Measurements from ENCODE around the gene LONP1.

LONP1 gene

DNA sequence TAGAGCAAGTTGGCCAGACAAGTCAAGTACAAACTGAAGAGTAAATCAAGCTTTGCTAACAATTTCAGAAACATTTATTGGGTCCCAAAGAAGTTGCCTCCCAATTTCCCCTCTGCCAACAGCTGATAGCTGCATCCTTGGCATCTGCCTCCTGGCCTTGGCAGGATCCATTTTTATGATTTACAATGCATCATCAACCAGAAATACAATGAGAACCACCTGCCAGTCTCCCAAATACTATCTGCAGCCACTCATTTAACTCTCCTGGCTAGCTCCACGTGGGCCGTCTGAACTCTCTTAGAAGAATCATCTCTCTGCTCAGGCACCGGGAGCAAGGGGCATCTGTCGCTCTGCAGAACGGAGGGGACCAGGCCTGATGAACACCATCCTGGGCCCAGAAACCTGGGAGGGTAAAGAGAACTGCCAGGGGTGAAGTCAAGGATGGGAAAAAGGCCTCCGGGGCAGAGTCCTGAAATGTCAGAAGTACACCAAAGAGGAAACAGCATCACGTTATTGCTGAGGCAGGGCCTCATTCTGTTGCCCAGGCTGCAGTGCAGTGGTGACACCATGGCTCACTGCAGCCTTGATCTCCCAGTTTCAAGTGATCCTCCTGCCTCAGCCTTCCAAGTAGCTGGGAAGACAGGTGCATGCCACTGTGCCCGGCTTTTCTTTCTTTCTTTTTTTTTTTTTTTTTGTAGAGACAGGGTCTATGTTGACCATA, 2.6 kb downstream of the LONP1 start:
- no peaks in the 10 kb centered on the region for H3K27me3 ChIP-seq (ENCODE audit: insufficient read depth, low read length, poor library complexity)
- TF ChIP-seq, protein P1, sequence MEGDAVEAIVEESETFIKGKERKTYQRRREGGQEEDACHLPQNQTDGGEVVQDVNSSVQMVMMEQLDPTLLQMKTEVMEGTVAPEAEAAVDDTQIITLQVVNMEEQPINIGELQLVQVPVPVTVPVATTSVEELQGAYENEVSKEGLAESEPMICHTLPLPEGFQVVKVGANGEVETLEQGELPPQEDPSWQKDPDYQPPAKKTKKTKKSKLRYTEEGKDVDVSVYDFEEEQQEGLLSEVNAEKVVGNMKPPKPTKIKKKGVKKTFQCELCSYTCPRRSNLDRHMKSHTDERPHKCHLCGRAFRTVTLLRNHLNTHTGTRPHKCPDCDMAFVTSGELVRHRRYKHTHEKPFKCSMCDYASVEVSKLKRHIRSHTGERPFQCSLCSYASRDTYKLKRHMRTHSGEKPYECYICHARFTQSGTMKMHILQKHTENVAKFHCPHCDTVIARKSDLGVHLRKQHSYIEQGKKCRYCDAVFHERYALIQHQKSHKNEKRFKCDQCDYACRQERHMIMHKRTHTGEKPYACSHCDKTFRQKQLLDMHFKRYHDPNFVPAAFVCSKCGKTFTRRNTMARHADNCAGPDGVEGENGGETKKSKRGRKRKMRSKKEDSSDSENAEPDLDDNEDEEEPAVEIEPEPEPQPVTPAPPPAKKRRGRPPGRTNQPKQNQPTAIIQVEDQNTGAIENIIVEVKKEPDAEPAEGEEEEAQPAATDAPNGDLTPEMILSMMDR (IDR thresholded peaks at IDR 0.05; ENCODE audit: borderline replicate concordance, extremely low read depth, low read length, poor library complexity, severe bottlenecking), result no peak
- no peak for TF ChIP-seq EZH2 (IDR thresholded peaks at IDR 0.05; ENCODE audit: borderline replicate concordance, low read depth, low read length, severe bottlenecking)
- H4K20me1 ChIP-seq (ENCODE audit: insufficient read depth, low read length), result peaks cover 53% of the 10 kb centered on the region
- DNase-seq, result no peak
- peak overlapping the region; percentile 79 for H3K4me2 ChIP-seq (ENCODE audit: insufficient read depth, low read length)
- no peak for ATAC-seq (ENCODE audit: insufficient read depth, low read depth)
- no peaks in the 10 kb centered on the region for H3K9me3 ChIP-seq (ENCODE audit: insufficient read depth, low read length, severe bottlenecking)
- H3K79me2 ChIP-seq (ENCODE audit: insufficient read depth, low read length), result peaks cover 67% of the 10 kb centered on the region
- H2AFZ ChIP-seq (ENCODE audit: low read depth, low read length), result no peak overlapping the region
- peaks cover 38% of the 10 kb centered on the region for H3K4me1 ChIP-seq (ENCODE audit: insufficient read depth, low read length)
- peak overlapping the region; percentile 86 for H3K9ac ChIP-seq (ENCODE audit: low read depth, low read length)
- peak overlapping the region in 1 of 2 experiments; percentile 81; a peak in 1 of 4 replicates for H3K4me3 ChIP-seq (ENCODE audit: low read depth in 1 of 2, low read length in 2 of 2)
- H3K36me3 ChIP-seq (ENCODE audit: insufficient read depth, low read length), result peaks cover 42% of the 10 kb centered on the region
- peak overlapping the region; percentile 98 for H3K27ac ChIP-seq (ENCODE audit: low read length)

DNA sequence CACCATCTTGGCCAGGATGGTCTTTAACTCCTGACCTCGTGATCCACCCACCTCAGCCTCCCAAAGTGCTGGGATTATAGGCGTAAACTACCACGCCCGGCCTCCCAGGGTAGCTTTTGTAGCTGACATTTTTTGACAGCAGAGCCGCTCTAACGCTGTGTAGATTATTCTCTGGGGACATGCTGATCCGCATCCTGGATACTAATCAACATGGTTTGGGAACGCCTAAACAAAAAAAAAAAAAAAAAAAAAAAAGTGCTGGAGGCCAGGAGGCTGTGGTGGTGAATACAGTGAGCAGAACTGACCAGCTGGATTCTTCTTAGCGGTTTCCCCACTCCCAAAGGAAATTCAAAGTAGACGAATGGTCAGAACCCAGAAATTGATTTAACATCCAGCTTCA, 5.1 kb downstream of the LONP1 start:
- peaks cover 64% of the 10 kb centered on the region for H3K36me3 ChIP-seq (ENCODE audit: insufficient read depth, low read length)

DNA sequence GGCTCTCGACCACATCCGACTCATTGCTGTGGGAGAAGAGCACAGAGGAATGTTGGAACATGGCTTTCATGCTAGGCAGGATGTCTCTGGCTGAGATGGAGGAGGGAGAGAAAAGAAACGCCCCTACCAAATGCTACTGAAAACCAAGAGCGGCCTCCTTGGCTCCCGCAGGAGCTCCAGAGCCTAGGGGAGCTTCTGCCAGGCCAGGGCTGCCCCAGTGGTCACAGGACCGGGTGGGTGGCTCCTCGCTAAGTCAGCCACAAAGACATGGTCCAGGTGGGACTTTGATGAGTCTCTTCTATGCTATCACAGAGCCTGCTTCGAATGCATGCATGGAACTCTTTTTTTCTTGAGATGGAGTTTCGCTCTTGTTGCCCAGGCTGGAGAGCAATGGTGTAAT, 6.7 kb downstream of the LONP1 start:
- Histone ChIP-seq H4K20me1 (ENCODE audit: insufficient read depth, low read length) (peaks cover 56% of the 10 kb centered on the region), H3K9me3 (ENCODE audit: insufficient read depth, low read length, severe bottlenecking) (no peaks in the 10 kb centered on the region), H3K4me1 (ENCODE audit: insufficient read depth, low read length) (peaks cover 20% of the 10 kb centered on the region), H2AFZ (ENCODE audit: low read depth, low read length) (no peak overlapping the region), H3K27ac (ENCODE audit: low read length) (no peak overlapping the region), H3K79me2 (ENCODE audit: insufficient read depth, low read length) (peaks cover 60% of the 10 kb centered on the region), H3K36me3 (ENCODE audit: insufficient read depth, low read length) (peaks cover 73% of the 10 kb centered on the region), H3K27me3 (ENCODE audit: insufficient read depth, low read length, poor library complexity) (no peaks in the 10 kb centered on the region), H3K9ac (ENCODE audit: low read depth, low read length) (no peak overlapping the region), H3K4me2 (ENCODE audit: insufficient read depth, low read length) (no peak overlapping the region), H3K4me3 (ENCODE audit: low read depth in 1 of 2, low read length in 2 of 2) (no peak overlapping the region)
- no peak for ATAC-seq (ENCODE audit: insufficient read depth, low read depth)
- TF ChIP-seq, protein P1 (IDR thresholded peaks at IDR 0.05; ENCODE audit: borderline replicate concordance, extremely low read depth, low read length, poor library complexity, severe bottlenecking), result no peak
- no peak for TF ChIP-seq EZH2 (IDR thresholded peaks at IDR 0.05; ENCODE audit: borderline replicate concordance, low read depth, low read length, severe bottlenecking)
- DNase-seq, result no peak

More for the DNA sequence above, 5.1 kb downstream of the LONP1 start:
- H4K20me1 ChIP-seq (ENCODE audit: insufficient read depth, low read length), result peaks cover 68% of the 10 kb centered on the region
- H3K27ac ChIP-seq (ENCODE audit: low read length), result no peak overlapping the region
- no peak for ATAC-seq (ENCODE audit: insufficient read depth, low read depth)
- no peak overlapping the region for H3K9ac ChIP-seq (ENCODE audit: low read depth, low read length)
- peaks cover 76% of the 10 kb centered on the region for H3K79me2 ChIP-seq (ENCODE audit: insufficient read depth, low read length)
- DNase-seq, result no peak
- peaks cover 29% of the 10 kb centered on the region for H3K4me1 ChIP-seq (ENCODE audit: insufficient read depth, low read length)
- H3K4me2 ChIP-seq (ENCODE audit: insufficient read depth, low read length), result no peak overlapping the region
- TF ChIP-seq, protein P1 (IDR thresholded peaks at IDR 0.05; ENCODE audit: borderline replicate concordance, extremely low read depth, low read length, poor library complexity, severe bottlenecking), result no peak
- no peak for TF ChIP-seq EZH2 (IDR thresholded peaks at IDR 0.05; ENCODE audit: borderline replicate concordance, low read depth, low read length, severe bottlenecking)
- no peaks in the 10 kb centered on the region for H3K9me3 ChIP-seq (ENCODE audit: insufficient read depth, low read length, severe bottlenecking)
- no peaks in the 10 kb centered on the region for H3K27me3 ChIP-seq (ENCODE audit: insufficient read depth, low read length, poor library complexity)
- H2AFZ ChIP-seq (ENCODE audit: low read depth, low read length), result no peak overlapping the region
- no peak overlapping the region for H3K4me3 ChIP-seq (ENCODE audit: low read depth in 1 of 2, low read length in 2 of 2)
